ENCODE data around the gene ATP6V0E1. TPM values are rescaled to one million over a fixed set of nuclear protein-coding genes. Genes with fewer than 3 reads are reported as not detected.

The ATP6V0E1 gene
- total RNA-seq (2014; rRNA removed; shearing (Covaris generic)): 304 and 321 TPM in 2 replicates

DNA sequence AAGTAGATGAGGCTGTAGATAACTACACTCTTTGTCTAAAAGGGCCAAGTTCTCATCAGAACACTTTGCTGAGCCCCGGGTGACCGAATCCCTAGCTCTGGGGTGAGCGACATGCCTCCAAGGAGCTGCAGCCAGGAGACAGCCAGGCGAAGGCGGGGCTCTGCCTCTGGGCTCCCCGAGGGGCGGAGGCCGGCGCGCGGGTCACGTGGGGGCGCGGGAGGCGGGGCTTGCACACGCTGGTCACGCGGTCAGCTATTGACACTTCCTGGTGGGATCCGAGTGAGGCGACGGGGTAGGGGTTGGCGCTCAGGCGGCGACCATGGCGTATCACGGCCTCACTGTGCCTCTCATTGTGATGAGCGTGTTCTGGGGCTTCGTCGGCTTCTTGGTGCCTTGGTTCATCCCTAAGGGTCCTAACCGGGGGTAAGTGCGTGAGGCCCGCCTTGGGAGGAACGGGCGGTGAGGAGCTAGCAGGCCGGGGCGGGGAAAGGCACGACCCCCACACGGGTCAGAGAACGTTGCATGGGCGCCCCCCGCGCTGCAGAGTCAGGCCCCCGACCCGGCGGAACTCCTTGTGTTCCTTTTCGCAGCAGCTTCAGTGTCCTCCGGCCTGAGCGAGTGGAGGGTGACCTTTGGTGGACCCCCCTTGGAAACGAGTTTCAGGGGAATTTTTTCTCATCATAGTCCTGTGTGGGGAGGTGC is at the start of gene ATP6V0E1:
TSS of gene ATP6V0E1 (plus strand) at position 230 of the 702 bp plus-strand sequence. CDS start at position 320, 90 bp downstream.
- peak; percentile 89 for DNase-seq (ENCODE audit: low spot score)

DNA sequence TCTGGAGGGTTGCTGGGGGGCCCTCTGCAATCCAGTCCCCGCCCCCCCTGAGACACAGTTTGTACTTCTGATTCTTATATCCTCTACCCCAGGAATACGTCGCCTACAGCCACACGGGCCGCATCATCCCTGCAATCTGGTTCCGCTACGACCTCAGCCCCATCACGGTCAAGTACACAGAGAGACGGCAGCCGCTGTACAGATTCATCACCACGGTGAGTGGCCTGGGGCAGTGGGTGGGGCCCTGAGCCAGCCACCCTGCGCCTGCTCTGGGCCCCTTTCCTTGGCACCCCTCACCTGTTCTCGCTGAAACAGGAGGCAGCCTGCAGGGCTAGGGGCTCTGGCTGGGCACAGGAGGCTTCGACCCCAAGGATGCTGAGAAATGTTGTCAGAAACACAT is 48.5 kb upstream of the ATP6V0E1 start:
- DNase-seq (ENCODE audit: low spot score): no peak

DNA sequence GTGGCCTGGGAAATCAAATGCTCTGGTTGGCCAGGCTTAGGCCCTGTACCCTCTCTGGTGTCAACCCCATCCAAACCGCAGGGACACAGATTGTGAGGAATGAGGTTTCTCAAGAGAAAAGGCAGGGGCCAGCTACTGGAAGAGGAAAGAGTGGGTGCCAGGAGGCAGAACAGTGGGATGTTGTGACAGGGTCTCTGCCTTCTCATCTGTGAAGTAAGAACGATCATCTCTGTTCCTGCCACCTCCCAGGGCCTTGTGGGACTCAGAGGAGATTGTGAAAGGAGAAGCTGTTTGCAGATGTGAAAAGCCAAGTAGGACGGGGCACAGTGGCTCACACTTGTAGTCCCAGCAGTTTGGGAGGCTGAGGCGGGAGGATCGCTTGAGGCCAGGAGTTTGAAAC is 47.2 kb upstream of the ATP6V0E1 start:
- no peak for DNase-seq (ENCODE audit: low spot score)

DNA sequence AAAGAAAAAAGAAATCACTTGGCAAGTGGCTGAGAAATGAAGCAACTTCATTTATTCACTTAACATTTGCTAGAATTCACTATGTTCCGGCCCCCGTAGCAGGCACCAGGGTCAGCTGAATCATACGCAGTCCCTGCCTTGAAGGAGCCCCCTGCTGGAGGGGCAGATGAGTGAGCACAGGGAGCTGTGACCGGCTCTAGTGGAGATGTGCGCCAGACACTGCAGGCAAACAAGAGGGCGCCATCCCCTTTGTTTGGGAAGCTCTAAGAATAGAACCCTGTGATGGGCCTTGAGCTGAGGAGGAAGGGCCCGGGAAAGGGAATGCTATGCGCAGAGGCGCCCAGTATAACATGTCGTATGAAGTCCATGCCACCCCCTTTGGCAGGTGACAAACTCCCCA is 44.5 kb upstream of the ATP6V0E1 start:
- DNase-seq (ENCODE audit: low spot score): peak; percentile 37

DNA sequence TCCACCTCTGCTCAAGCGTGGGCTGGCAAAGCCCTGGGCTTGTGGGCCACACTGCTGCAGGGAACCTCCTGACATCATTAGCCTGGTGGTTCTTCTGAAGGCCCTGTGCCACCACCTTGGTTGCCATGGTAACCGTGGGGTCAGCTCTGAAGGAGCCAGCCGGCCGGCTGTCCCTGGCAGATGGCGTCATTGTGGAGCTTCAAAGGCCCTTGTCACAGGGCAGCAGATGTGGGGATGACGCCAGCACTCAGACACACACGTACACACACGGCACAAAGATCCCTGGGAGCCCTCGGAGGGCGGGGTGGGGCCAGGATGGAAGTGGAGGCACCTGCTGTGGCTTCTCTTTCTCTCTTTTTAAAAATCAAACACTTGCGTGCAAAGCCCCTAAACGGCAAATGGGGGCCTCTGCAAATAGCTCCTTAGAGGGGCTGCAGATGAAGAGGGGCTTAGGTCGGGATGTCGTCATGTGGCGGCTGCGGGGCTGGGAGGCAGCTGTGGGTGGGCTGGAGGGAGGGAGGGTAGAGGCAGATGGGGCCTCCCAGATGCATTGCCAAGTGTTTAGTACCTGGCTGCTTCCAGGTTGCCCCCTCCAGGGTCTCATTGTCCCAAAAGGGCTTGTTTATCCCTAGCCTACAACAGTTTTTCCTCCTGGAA is 43.8 kb upstream of the ATP6V0E1 start:
- DNase-seq (ENCODE audit: low spot score): no peak

DNA sequence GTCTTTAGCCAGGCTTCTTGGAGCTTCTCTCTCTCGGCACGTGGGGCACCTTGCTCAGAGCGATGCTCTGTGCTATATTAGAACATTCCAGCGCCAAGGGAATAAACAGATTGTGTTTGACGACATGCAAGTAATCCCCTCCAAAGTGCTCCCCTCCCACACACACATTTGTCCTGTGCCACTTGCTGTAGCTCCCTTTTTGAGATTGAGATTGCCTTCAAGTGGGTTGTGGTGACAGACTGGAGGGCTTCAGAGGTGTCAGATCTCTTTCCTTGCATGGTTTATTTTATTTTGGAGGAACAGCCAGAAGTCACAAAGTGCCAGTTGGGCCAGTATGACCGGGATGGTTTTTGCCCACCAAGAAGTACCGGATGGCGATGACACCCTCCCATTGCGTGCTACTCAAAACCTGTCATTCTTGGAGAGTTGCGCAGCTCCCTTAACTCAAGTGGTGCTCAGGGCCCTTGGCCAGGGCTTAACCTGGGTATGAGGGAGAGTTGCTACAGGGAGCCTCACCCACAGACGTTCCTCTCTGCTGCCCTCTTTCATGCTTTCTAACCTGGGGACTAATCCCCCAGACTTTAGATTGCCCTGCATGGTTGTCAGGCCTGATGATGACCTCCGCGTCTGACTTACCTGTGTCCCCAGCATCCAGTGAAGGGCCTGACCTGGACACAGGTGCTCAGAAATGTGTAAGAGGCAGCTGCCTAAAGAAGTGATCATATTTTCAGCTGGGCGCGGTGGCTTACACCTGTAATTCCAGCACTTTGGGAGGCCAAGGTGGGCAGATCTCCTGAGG is 43.1 kb upstream of the ATP6V0E1 start:
- DNase-seq (ENCODE audit: low spot score): no peak

DNA sequence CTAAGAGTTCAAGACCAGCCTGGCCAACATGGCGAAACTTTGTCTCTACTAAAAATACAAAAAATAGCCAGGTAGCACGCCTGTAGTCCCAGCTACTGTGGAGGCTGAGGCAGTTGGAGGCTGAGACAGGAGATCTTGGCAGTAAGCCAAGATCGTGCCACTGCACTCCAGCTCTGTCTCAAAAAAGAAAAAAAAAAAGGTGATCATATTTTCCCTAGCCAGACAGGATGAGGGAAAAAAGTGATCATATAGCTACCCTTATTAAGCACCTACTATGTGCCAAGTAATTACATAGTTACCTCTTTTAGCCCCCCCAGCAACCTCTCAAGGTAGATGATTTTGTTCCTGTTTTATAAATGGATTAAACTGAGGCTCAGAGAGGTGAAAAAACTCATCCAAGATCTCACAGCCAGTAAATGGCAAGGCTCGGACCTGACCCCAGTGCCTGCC is 42.5 kb upstream of the ATP6V0E1 start:
- DNase-seq (ENCODE audit: low spot score): no peak

DNA sequence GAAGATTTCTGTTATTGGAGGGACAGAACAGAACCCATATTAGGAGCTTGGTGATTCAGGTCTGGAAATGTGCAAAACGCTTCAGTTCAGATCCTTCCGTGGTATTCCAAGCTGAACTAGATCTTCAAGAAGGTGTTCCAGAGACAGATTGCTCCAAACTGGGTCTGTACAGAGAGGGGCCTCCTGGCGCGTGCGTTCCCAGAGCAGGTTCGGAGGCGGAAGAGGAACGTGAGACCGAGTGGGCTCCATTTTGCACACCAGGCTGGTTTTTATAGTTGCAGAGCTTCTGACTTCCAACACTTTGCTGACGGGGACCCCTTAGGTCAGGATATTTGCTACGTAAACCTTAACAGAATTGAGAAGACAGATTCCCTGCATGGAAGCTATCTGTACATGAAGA is 41.0 kb upstream of the ATP6V0E1 start:
- no peak for DNase-seq (ENCODE audit: low spot score)

DNA sequence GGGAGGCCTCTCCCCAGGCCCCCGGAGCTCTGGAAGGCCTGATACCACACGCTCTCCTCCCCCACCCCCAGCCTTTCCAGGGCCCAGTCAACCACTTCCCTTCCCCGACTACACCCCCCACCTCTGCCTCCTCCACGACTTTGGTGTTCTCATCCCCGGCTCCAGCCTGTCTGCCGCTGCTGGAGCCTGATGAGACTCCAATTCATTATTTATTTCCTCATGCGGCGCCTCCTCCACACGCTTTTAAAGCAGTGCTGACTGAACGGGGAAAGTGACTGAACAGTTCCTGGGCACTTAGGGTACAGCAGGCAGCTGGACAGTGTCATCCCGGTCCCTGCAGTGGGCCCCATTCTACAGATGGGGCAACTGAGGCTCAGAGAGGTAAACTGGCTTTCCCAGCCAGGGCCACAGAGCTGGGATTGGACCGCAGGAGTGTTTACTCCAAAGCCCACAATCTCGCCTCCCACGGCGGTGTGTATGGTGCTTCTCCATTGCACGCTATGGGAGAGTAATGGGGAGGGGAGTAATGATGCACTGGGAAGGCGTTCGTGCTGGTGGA is 40.2 kb upstream of the ATP6V0E1 start:
- DNase-seq (ENCODE audit: low spot score): peak; percentile 76

DNA sequence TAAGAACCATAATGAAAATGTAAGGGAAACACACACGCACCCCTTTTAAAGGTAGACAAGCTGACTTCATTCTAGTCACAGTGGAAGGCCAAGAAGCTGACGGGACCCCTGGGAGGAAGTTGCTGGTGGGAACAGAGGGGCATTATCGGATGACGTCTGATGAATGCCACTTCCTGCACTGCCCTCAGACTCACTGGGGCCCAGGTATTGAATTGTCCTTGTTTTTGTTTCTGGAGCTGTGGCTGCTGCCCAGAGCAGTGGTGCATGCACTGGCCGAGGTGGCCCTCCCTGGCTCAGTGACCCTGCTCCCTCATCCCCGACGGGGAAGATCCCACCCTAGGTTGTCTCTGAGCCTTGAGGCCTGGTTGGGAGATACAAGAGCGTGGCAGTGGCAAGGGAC is 39.7 kb upstream of the ATP6V0E1 start:
- no peak for DNase-seq (ENCODE audit: low spot score)

DNA sequence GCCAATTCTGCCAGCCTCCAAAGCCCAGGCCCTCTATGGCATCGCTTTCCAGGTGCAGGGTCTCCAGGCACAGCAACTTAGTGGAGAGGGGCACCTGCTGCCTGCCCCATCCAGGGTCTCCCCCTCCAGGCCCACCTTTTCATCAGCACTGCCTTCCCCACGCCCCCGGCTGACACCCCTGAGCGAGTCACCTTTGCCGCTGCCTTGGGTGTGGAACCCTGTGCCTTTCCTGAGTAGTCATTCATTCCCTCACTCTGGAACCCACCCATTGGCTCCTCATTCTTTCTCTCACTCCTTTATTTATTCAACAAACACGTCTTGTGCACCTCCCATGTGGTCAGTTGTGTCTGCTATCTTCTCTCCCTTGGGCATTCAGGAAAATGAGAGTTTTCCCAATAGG is 38.8 kb upstream of the ATP6V0E1 start:
- no peak for DNase-seq (ENCODE audit: low spot score)

DNA sequence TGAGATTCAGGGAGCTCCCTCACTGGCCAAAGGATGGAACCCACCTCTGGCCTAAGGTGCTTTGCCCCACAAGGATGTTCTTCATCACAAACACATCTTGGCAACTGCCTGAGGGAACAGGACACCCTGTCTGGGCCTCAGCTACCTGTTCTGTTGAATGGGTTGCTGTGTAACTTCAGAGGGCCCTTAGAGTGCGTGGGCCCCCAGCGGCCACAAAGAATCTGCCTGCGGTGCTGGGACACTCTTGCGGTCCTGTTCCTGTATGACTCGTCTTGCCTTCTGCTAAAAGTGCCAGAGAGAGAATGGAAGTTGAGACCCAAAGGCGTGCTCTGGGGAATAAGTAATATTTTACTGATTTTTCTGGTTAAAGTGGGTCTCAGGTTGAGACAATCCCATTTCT is 38.4 kb upstream of the ATP6V0E1 start:
- no peak for DNase-seq (ENCODE audit: low spot score)

DNA sequence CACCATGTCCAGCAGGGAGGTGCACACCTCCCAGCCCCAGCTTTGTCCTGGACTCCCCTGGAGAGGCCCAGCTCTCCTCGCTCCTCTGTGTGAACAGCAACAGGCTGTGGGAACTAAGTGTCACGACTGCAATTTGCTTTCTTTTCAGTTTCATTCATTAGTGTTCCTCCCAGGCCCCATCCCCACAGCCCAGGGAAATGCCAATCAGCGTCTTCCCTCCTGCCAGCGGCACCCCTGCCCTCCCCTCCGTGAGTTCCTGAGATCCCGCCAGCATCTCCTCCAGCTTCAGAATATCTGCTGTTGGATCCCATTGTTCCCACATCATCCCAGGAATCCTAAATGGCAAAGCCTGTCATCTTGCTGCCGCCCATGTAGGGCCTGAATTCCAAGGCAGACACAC is 37.4 kb upstream of the ATP6V0E1 start:
- no peak for DNase-seq (ENCODE audit: low spot score)

DNA sequence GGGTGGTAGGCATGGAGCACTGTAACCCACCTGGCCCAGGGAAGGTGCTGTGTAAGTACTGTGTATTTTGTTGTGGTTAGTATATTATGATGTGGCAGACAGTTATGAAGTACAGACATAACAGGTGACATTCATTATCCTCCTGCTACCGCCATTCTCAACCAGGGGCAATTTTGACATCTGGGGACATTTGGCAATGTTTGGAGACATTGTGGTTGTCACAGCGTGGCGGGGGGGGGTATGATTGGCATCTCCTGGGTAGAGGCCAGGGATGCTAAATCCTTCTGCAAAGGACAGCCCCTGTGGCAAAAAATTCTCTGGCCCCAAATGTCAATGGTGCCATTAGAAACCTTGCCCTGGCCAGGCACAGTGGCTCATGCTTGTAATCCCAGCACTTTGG is 34.1 kb upstream of the ATP6V0E1 start:
- no peak for DNase-seq (ENCODE audit: low spot score)

DNA sequence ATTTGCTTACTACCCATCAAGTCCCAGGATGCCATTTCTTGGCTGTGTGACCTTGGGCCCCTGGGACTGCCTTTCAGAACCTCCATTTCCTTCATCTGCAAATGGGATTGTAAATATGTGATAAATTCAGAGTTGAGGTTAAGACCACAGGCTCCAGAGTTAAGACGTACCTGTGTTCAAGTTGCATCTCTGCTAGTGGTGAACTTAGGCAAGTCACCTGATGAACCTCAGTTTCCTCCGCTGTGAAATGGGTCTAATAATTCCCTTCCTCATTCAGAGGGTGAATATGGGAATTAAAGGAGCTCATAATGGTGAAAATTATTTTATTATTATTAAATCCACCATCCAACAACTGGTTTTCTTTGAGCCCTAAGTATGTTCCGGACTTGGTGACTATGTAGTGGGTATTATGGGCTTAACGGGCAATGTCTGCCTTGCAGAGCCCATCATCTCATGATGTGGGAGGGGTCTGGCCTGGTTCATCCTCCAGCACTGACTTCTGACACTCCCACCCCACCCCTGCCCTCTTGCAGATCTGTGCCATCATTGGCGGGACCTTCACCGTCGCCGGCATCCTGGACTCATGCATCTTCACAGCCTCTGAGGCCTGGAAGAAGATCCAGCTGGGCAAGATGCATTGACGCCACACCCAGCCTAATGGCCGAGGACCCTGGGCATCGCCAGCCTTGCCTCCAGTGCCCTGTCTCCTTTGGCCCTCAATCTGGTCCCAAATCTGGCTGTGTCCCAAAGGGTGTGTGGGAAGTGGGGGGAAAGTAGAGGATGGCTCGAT is 33.2 kb upstream of the ATP6V0E1 start:
- DNase-seq (ENCODE audit: low spot score): no peak

DNA sequence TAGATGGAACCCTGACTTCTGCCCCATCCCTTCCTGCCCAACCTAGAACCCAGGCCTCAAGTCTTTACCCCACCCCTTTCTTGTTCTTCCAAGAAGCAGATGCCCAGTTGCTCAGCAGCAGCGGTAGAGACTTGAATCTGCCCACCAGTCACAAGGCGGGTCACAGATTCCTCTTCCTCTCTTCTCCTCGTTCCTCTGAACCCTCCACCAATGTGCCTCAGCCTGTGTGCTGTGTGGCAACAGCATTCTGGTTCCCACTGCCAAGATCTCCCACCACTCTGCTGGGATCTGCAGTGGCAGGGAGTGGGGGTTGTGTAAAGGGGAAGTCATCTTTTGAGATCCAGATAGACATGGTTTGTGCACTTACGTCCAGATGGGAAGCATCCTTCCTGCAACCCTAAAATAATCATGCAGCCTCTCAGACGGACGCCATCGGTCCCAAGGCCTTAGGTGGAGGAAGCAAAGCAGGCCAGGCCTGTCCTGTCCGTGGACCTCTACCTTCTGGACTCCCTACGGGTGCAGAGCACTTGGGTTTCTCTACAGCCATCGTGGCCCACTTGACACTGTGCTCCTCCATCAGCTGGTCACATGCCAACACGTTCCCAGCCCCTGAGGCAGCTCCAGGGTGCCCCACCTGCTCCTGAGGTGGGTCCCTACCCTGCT is 32.1 kb upstream of the ATP6V0E1 start:
- no peak for DNase-seq (ENCODE audit: low spot score)

DNA sequence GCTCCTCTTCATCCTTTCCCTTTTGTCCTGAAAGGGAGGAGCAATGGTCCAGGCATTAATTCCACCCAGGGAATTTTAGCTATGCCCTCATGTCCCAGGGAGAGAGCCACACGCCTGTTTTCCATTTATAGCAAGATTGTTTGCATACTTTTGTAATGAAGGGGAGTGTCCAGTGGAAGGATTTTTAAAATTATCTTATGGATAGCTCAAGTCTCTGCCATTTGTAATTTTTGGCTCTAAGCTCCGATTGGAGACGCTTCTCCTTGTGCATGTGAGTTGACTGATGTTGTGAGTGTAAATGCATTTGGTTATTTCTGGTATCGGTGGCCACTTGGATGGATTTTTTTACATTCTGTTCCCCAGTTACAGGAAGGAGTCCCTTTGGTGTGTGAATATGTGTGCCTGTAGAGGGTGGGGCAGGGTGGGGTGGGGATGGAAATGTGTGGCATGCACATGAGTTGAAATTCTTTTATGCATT is 31.5 kb upstream of the ATP6V0E1 start:
- no peak for DNase-seq (ENCODE audit: low spot score)

DNA sequence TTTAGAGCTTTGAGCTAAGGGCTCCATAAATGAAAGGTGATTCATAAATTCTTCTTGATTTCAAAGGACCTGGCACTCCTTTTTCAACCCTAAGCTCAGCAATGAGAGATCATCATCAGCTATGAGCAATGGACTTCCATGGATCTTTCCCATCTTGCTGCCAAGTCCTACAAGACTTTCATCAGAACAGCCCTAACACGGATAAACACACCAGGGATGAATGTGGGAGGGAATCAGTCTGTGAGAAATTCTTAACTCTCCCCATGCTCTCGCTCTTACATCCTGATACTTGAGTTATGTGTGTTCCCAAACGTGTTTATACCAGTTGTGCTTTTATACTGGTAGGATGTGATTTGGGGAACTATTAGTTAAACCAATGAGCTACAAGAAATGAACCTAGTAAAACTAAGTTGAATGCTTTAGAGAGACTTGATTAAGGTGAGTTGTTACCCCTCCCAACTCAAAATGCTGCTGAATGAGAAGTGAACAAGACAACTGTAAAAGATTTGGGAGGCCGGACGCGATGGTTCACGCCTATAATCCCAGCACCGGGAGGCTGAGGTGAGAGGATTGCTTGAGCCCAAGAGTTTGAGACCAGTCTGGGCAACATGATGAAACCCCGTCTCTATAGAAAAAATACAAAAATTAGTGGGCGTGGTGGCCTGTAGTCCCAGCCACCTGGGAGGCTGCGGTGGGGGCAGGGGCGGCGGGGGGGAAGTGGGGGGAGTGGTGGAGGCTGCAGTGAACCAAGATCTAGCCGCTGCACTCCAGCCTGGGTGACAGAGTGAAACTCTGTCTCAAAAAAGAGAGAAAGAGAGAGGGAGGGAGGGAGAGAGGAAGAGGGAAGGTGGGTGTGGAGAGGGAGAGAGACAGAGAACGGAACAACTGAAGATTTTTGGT is 29.5 kb upstream of the ATP6V0E1 start:
- no peak for DNase-seq (ENCODE audit: low spot score)

DNA sequence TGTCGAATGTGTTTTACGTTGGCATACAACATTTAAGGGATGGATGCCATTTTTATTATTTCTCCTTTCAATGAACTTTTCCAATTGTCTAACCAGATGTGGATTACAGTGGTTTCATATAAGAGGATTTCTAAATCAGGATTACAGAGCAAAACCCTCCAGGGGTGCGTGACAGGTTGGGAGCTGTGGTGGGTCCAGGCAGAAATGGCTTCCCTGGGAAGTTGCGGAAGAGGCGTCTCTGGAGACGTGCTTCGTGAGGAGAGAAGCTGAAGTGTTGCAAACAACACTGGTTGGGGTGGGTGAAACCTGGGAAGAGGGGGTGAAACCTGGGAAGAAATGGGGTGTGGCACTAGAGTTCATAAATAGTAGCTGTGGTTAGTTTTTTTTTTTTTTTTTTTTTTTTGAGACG is 28.8 kb upstream of the ATP6V0E1 start:
- DNase-seq (ENCODE audit: low spot score): no peak

DNA sequence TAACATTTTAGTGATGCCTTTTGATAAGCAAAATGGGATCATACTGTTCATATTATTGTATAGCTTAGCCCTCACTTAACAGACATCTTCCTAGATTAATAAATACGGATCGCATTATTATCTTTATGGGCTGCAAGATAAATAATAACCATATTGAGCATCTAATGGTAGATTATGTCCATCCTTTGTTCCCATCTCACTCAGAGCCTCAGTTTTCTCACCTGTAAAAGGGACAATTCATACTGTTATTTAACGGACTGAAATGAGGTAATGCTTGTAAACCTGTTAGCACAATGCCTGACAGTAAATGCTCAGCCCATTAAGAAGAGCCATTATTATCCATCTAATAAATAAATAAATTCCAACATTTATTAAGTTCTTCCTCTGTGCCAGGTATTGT is 27.3 kb upstream of the ATP6V0E1 start:
- no peak for DNase-seq (ENCODE audit: low spot score)

All from H4 (cell line).